Endometrium (tissue), 2 donors: ENCODE measurements around the gene NME5.
A peak's percentile ranks its signal among the peaks of the same experiment; 100 is the strongest.
"Not testable (repeated sequence)": the region's sequence is repeated elsewhere in the genome, so short reads cannot be mapped to it uniquely, and the experiment has no call there.

Experiments used
- FAIRE-seq: peaks from 2 replicates; lab custom pipeline; 2012; peaks lifted over from hg19 to GRCh38; lab: Jason Lieb, UNC
- donor health status: control.
- donor health status: control.

NME5 gene

DNA sequence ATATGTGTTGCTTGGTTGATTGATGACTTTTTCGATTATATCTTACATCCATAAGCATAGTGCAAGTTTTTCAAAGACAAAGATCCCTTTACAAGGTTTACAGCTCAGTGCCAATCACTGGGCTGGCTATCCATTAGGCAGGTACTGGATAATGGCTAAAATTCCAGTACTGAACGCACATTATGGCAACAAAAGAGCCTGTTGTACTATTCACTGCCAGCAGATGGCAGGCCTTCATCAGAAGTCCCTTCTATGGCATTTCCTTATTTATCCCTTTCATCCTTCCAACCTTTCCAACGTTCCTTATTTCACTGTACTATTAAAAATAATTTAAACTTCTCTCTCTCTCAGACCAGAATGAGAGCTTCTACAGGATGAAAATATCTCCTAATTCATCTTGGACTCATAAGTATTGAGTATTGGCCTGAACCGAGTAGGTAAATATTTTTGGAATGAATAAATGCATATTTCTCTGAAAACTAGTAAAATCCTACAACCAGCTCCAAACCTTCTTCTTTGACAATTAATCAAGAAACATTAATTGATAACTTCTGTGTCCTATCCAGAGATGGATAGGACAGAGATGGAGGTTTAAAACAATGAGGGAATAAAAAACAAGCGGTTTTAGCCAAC is 62.0 kb downstream of the NME5 start:
- peak; percentile 58 for FAIRE-seq

DNA sequence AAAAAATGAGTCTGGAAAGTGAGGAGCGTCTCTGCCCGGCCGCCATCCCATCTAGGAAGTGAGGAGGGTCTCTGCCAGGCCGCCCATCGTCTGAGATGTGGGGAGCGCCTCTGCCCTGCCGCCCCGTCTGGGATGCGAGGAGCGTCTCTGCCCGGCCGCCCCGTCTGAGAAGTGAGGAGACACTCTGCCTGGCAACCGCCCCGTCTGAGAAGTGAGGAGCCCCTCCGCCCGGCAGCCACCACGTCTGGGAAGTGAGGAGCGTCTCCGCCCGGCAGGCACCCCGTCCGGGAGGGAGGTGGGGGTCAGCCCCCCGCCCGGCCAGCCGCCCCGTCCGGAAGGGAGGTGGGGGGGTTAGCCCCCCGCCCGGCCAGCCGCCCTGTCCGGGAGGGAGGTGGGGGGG is 69.2 kb downstream of the NME5 start:
- FAIRE-seq: not testable (repeated sequence)

DNA sequence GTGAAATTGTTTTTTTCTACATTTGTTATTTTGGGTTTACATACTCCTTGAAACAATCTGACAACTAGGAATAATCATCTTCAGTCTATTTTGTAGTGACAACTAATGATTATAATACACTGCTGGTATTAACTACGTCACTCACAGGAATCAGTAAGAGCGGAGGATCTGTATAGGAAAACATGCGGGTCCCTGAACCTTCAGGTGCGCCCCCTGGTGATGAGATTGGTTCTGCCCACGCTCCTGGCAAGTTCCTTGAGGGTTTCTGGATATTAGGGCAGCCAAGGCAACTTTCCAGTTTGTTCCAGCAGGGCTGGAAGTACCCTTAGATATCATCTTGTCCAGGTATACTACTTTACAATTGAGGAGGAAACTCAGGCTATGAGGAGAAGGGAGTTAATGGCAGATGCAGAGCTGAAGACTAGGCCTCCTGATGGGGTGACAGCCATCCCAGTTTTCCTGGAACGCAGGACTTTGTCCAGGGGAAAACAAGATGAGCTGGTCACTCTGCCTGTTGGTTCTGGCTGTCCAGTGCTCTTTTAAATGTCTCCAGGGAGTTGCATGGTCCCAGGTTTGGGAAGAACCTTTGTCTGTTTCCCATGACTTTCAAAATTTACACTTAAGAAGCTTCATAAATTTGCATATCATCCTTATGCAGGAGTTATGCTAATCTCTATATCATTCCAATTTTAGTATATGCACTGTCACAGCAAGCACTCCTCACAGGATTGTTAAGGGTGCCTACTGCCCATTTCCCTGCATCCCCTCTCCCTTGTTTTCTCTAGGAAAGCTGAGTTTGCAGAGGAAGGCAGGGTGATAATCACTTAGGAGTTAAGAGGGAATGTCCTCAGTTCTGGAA is 70.3 kb downstream of the NME5 start:
- no peak for FAIRE-seq

DNA sequence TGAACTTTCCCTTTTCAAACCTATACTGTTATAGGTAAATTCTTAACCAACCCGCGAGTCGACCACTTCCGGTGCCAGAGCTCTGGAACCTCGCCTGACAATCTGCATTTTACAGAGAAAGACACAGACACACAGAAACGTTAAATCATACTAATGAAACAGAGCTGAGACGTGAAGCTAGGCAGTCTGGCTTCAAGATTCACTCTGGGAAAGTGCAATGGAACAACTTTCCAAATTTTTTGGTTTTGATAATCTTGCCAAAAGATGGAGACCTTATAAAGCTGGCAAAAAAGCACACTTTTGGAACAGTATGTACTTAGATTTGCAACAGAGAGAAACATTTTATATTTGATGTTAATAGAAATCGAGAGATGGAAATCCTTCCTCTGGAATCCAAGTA is 71.3 kb downstream of the NME5 start:
- no peak for FAIRE-seq
